Natural killer cell (primary cell): ENCODE measurements around the gene TSPAN17. TPM values are rescaled to one million over a fixed set of nuclear protein-coding genes. Genes with fewer than 3 reads are reported as not detected.

ENCODE experiments used
- ATAC-seq, 3 donors: fragments of 150-1000 bp in 2 of 3; fragments of 200-7000 bp in 1 of 3; cut with Tn5 transposase; 1 replicate in 1 of 3; 2 replicates in 2 of 3; pipeline ENCODE4 v1.10.0; 2021; ENCODE audit warnings: mild to moderate bottlenecking in 2 of 3, moderate library complexity in 2 of 3
- DNase-seq, 2 donors: peaks; one replicate each; pipeline versions ENCODE4 v3.0.0 to v3.0.0-alpha.2; 2013 to 2021; ENCODE audit warnings: mixed read lengths in 1 of 2
- H3K27ac ChIP-seq: one replicate; pipeline ENCODE4 v1.5.1; 2013; ENCODE audit warnings: mild to moderate bottlenecking, low read length
- H3K27me3 ChIP-seq: one replicate; pipeline ENCODE4 v1.6.1; 2013; ENCODE audit warnings: low read length; ENCODE audit not compliant: control insufficient read depth, insufficient read depth
- H3K36me3 ChIP-seq: one replicate; pipeline ENCODE4 v1.6.1; 2013; ENCODE audit warnings: low read length; ENCODE audit not compliant: control insufficient read depth, insufficient read depth
- H3K4me1 ChIP-seq: one replicate; pipeline ENCODE4 v1.6.1; 2013; ENCODE audit warnings: low read length; ENCODE audit not compliant: control insufficient read depth, insufficient read depth
- H3K4me3 ChIP-seq: one replicate; pipeline ENCODE4 v1.5.1; 2013; ENCODE audit warnings: low read length
- H3K9me3 ChIP-seq: one replicate; pipeline ENCODE4 v1.6.1; 2013; ENCODE audit warnings: low read length; ENCODE audit not compliant: control insufficient read depth, insufficient read depth
- H3K27ac Mint-ChIP-seq, 2 donors: one replicate each; pipeline ENCODE4 v1.8.0; 2022; ENCODE audit warnings: mild to moderate bottlenecking in 2 of 2, mixed read lengths in 2 of 2, moderate library complexity in 1 of 2
- H3K27me3 Mint-ChIP-seq, 2 donors: one replicate each; pipeline ENCODE4 v1.8.0; 2022; ENCODE audit warnings: low read depth in 2 of 2, mixed read lengths in 2 of 2
- H3K36me3 Mint-ChIP-seq: one replicate; pipeline ENCODE4 v1.8.0; 2022; ENCODE audit warnings: mixed read lengths
- H3K4me1 Mint-ChIP-seq, 2 donors: one replicate each; pipeline ENCODE4 v1.8.0; 2022; ENCODE audit warnings: mixed read lengths in 2 of 2
- H3K4me3 Mint-ChIP-seq: one replicate; pipeline ENCODE4 v1.8.0; 2022; ENCODE audit warnings: mild to moderate bottlenecking, moderate library complexity, mixed read lengths
- H3K9me3 Mint-ChIP-seq, 2 donors: one replicate each; pipeline ENCODE4 v1.8.0; 2022; ENCODE audit warnings: mixed read lengths in 2 of 2
- CTCF ChIP-seq: fragments of 200-600 bp; IDR thresholded peaks from one replicate; pipeline ENCODE4 v1.8.0; 2022; ENCODE audit warnings: antibody characterized with exemption
- WGBS: methylation state at CpG from one replicate; pipeline ENCODE4 v1.1.7; 2013; ENCODE audit warnings: missing lambda C conversion rate; ENCODE audit not compliant: insufficient coverage; 5-methylcytosine and 5-hydroxymethylcytosine counted together
- intact Hi-C: fragments of 100-400 bp; cut with micrococcal nuclease; formaldehyde crosslinking; loops from one replicate; pipeline ENCODE4 v1.14.2; 2022
- total RNA-seq, 4 donors: library from RNA; stranded (reverse); fragments of 120-200 nt in 1 of 4; gene quantifications; one replicate each; pipeline versions ENCODE4 v1.2.3 to v1.2.4, GENCODE V29; 2013 to 2022

TSPAN17 gene
- total RNA-seq, 3 donors from 2014 or later (not counting 1 experiment from before 2014, with no cell fraction given) = 24.1 to 29.4 (median 24.6) TPM

GRCh38 chr5:176624142-176624541, 23.1 kb upstream of the TSPAN17 start:
- no peak for ATAC-seq
- Histone ChIP-seq H3K27me3 (peaks cover 28% of the 10 kb centered on the region), H3K4me1 (peaks cover 26% of the 10 kb centered on the region), H3K36me3 (no peaks in the 10 kb centered on the region), H3K4me3 (no peak overlapping the region), H3K9me3 (no peaks in the 10 kb centered on the region), H3K27ac (no peak overlapping the region)
- Mint-ChIP-seq H3K27me3 (peaks cover 36 to 51% of the 10 kb centered on the region in 2 donors), H3K36me3 (no peaks in the 10 kb centered on the region), H3K9me3 (no peaks in the 10 kb centered on the region), H3K27ac (no peak overlapping the region), H3K4me1 (peaks cover 11 to 28% of the 10 kb centered on the region in 2 donors), H3K4me3 (no peak overlapping the region)
- no peak for DNase-seq
- 69% methylated on average over 4 of the region's 4 CpGs for WGBS
- no peak for TF ChIP-seq CTCF
- intact Hi-C loops = no loop called here

- intact Hi-C loops = no loop called here
- WGBS = 73% methylated on average over 9 of the region's 9 CpGs
- Histone ChIP-seq H3K9me3 (no peaks in the 10 kb centered on the region), H3K36me3 (no peaks in the 10 kb centered on the region), H3K27ac (no peak overlapping the region), H3K27me3 (peaks cover 28% of the 10 kb centered on the region), H3K4me1 (peaks cover 25% of the 10 kb centered on the region), H3K4me3 (no peak overlapping the region)
- H3K9me3 Mint-ChIP-seq = no peaks in the 10 kb centered on the region
- peaks cover 36 to 49% of the 10 kb centered on the region in 2 donors for H3K27me3 Mint-ChIP-seq
- TF ChIP-seq CTCF = no peak
- H3K4me1 Mint-ChIP-seq = peaks cover 11 to 23% of the 10 kb centered on the region in 2 donors
- no peak for DNase-seq
- H3K4me3 Mint-ChIP-seq = no peak overlapping the region
- ATAC-seq = no peak
- H3K27ac Mint-ChIP-seq = no peak overlapping the region
- H3K36me3 Mint-ChIP-seq = no peaks in the 10 kb centered on the region
Observed at GRCh38 chr5:176624938-176625337, 22.3 kb upstream of the TSPAN17 start.

- no peak for ATAC-seq
- WGBS = 83% methylated on average over 2 of the region's 2 CpGs
- intact Hi-C loops = no loop called here
Observed at GRCh38 chr5:176625512-176625911, 21.8 kb upstream of the TSPAN17 start.

More at GRCh38 chr5:176625512-176625911, 21.8 kb upstream of the TSPAN17 start:
- H3K4me1 Mint-ChIP-seq = peaks cover 6 to 18% of the 10 kb centered on the region in 2 donors
- H3K9me3 Mint-ChIP-seq = no peaks in the 10 kb centered on the region
- no peak overlapping the region for H3K4me3 ChIP-seq
- H3K4me1 ChIP-seq = peaks cover 22% of the 10 kb centered on the region
- no peak for TF ChIP-seq CTCF
- no peaks in the 10 kb centered on the region for H3K9me3 ChIP-seq
- H3K36me3 Mint-ChIP-seq = no peaks in the 10 kb centered on the region
- H3K4me3 Mint-ChIP-seq = no peak overlapping the region
- no peak for DNase-seq
- no peak overlapping the region for H3K27ac ChIP-seq
- peaks cover 31 to 44% of the 10 kb centered on the region in 2 donors for H3K27me3 Mint-ChIP-seq
- peaks cover 23% of the 10 kb centered on the region for H3K27me3 ChIP-seq
- no peak overlapping the region for H3K27ac Mint-ChIP-seq
- no peaks in the 10 kb centered on the region for H3K36me3 ChIP-seq
